Neural cell (in vitro differentiated cells): ENCODE results near the gene CFI. TPM values are rescaled to one million over a fixed set of nuclear protein-coding genes. Genes with fewer than 3 reads are reported as not detected.

Experiments used
- H2AFZ ChIP-seq: fragments of 200-600, 300-800 bp; sonication (generic), shearing (Covaris generic); 2 replicates; pipeline ENCODE4 v1.6.0; 2014; ENCODE audit warnings: low read depth, mild to moderate bottlenecking, antibody characterized with exemption, low read length, moderate library complexity
- H3F3A ChIP-seq: fragments of 200-600 bp; shearing (Covaris generic); 2 replicates; pipeline ENCODE4 v1.6.1; 2016; ENCODE audit warnings: mild to moderate bottlenecking, moderate library complexity, mixed read lengths, antibody characterized with exemption, low read length; ENCODE audit not compliant: insufficient read depth, poor library complexity, severe bottlenecking
- H3K27ac ChIP-seq: fragments of 200-600, 300-800 bp; sonication (generic), shearing (Covaris generic); 2 replicates; pipeline ENCODE4 v1.5.1; 2014; ENCODE audit warnings: mild to moderate bottlenecking, low read length, moderate library complexity
- H3K27me3 ChIP-seq: fragments of 300-800, 200-600 bp; sonication (generic), shearing (Covaris generic); 2 replicates; pipeline ENCODE4 v1.6.0; 2014; ENCODE audit warnings: mild to moderate bottlenecking, low read depth, low read length, moderate library complexity; ENCODE audit not compliant: insufficient read depth
- H3K36me3 ChIP-seq: fragments of 300-800, 200-600 bp; sonication (generic), shearing (Covaris generic); 2 replicates; pipeline ENCODE4 v1.5.1; 2014; ENCODE audit warnings: mild to moderate bottlenecking, antibody characterized with exemption, low read length, moderate library complexity; ENCODE audit not compliant: insufficient read depth
- H3K4me2 ChIP-seq: fragments of 300-800, 200-600 bp; sonication (generic), shearing (Covaris generic); 2 replicates; pipeline ENCODE4 v1.6.0; 2014; ENCODE audit warnings: mild to moderate bottlenecking, low read length
- H3K4me3 ChIP-seq: fragments of 300-800, 200-600 bp; sonication (generic), shearing (Covaris generic); 2 replicates; pipeline ENCODE4 v1.5.1; 2014; ENCODE audit warnings: mild to moderate bottlenecking, low read length, moderate library complexity
- H3K79me2 ChIP-seq: fragments of 200-600 bp; shearing (Covaris generic); replicated peaks from 2 replicates; pipeline ENCODE4 v1.6.0; 2014; ENCODE audit warnings: mild to moderate bottlenecking, low read length, moderate library complexity; ENCODE audit not compliant: insufficient read depth
- H3K9ac ChIP-seq: fragments of 300-800, 200-600 bp; sonication (generic), shearing (Covaris generic); 2 replicates; pipeline ENCODE4 v1.6.1; 2016; ENCODE audit warnings: mild to moderate bottlenecking, low read length, mixed read lengths
- H3K9me2 ChIP-seq: fragments of 200-600 bp; shearing (Covaris generic); 2 replicates; pipeline ENCODE4 v1.6.1; 2016; ENCODE audit warnings: mild to moderate bottlenecking, low read length, mixed read lengths; ENCODE audit not compliant: insufficient read depth
- H3K9me3 ChIP-seq: fragments of 200-600, 300-800 bp; sonication (generic), shearing (Covaris generic); 2 replicates; pipeline ENCODE4 v1.6.1; 2016; ENCODE audit warnings: mild to moderate bottlenecking, mixed run types, low read length, moderate library complexity, mixed read lengths
- H4K20me1 ChIP-seq: fragments of 200-600 bp; shearing (Covaris generic); 2 replicates; pipeline ENCODE4 v1.6.1; 2016; ENCODE audit warnings: mild to moderate bottlenecking, mixed run types; ENCODE audit not compliant: insufficient read depth
- EP300 ChIP-seq: fragments of 450-650 bp; conservative IDR thresholded peaks from 2 replicates; pipeline ENCODE4 v1.6.1; 2014; ENCODE audit warnings: antibody characterized with exemption, mild to moderate bottlenecking, moderate library complexity; ENCODE audit not compliant: poor library complexity, severe bottlenecking
- EZH2 ChIP-seq: fragments of 200-600, 300-800 bp; shearing (Covaris generic), sonication (generic); IDR thresholded peaks from 2 replicates; pipeline ENCODE4 v1.6.1; 2014; ENCODE audit warnings: antibody characterized with exemption, low read length, borderline replicate concordance, mild to moderate bottlenecking; ENCODE audit not compliant: insufficient read depth, poor library complexity, severe bottlenecking
- MXI1 ChIP-seq: fragments of 450-650 bp; conservative IDR thresholded peaks from 2 replicates; pipeline ENCODE4 v1.6.1; 2014; ENCODE audit warnings: antibody characterized with exemption, mild to moderate bottlenecking; ENCODE audit not compliant: poor library complexity, severe bottlenecking
- POLR2AphosphoS5 ChIP-seq: IDR thresholded peaks from 2 replicates; pipeline ENCODE4 v1.6.1; 2012
- RAD21 ChIP-seq: fragments of 450-650 bp; conservative IDR thresholded peaks from 2 replicates; pipeline ENCODE4 v1.6.1; 2014; ENCODE audit warnings: antibody characterized with exemption, mild to moderate bottlenecking, moderate library complexity
- SMC3 ChIP-seq: fragments of 450-650 bp; conservative IDR thresholded peaks from 2 replicates; pipeline ENCODE4 v1.6.1; 2014; ENCODE audit warnings: antibody characterized with exemption, mild to moderate bottlenecking, moderate library complexity; ENCODE audit not compliant: poor library complexity
- TAF1 ChIP-seq: IDR thresholded peaks from 2 replicates; pipeline ENCODE4 v1.6.1; 2012; ENCODE audit warnings: low read depth
- polyA plus RNA-seq: library from polyadenylated mRNA; depleted of rRNA; stranded (reverse); fragments of >200 nt; gene quantifications from 2 replicates; pipeline ENCODE4 v1.2.3, GENCODE V29; 2014
- TF ChIP-seq, protein P1 (sequence below): fragments of 450-650 bp; IDR thresholded peaks from 2 replicates; pipeline ENCODE4 v1.5.1; 2014; ENCODE audit warnings: antibody characterized with exemption, mild to moderate bottlenecking, moderate library complexity; ENCODE audit not compliant: poor library complexity, severe bottlenecking
- TF ChIP-seq, protein P2 (sequence below): IDR thresholded peaks from 2 replicates; pipeline ENCODE4 v1.6.1; 2012; ENCODE audit warnings: borderline replicate concordance

The CFI gene
- polyA plus RNA-seq, 1 donor from 2014 or later: not detected

GRCh38 chr4:109718759-109719158 is 83.0 kb downstream of the CFI start:
- H3K4me3 ChIP-seq: no peak overlapping the region
- H3K9me2 ChIP-seq: no peaks in the 10 kb centered on the region
- H3K4me2 ChIP-seq: no peak overlapping the region
- no peak overlapping the region for H2AFZ ChIP-seq
- H3K36me3 ChIP-seq: no peaks in the 10 kb centered on the region
- H3F3A ChIP-seq: no peaks in the 10 kb centered on the region
- TF ChIP-seq EZH2: no peak
- TF ChIP-seq, protein P1, sequence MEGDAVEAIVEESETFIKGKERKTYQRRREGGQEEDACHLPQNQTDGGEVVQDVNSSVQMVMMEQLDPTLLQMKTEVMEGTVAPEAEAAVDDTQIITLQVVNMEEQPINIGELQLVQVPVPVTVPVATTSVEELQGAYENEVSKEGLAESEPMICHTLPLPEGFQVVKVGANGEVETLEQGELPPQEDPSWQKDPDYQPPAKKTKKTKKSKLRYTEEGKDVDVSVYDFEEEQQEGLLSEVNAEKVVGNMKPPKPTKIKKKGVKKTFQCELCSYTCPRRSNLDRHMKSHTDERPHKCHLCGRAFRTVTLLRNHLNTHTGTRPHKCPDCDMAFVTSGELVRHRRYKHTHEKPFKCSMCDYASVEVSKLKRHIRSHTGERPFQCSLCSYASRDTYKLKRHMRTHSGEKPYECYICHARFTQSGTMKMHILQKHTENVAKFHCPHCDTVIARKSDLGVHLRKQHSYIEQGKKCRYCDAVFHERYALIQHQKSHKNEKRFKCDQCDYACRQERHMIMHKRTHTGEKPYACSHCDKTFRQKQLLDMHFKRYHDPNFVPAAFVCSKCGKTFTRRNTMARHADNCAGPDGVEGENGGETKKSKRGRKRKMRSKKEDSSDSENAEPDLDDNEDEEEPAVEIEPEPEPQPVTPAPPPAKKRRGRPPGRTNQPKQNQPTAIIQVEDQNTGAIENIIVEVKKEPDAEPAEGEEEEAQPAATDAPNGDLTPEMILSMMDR: no peak
- TF ChIP-seq TAF1: no peak
- TF ChIP-seq RAD21: no peak
- no peak for TF ChIP-seq SMC3
- TF ChIP-seq MXI1: no peak
- H3K9me3 ChIP-seq: no peaks in the 10 kb centered on the region
- no peak overlapping the region for H3K9ac ChIP-seq
- H3K79me2 ChIP-seq: no peaks in the 10 kb centered on the region
- H3K27ac ChIP-seq: no peak overlapping the region
- no peaks in the 10 kb centered on the region for H4K20me1 ChIP-seq
- H3K27me3 ChIP-seq: no peaks in the 10 kb centered on the region

GRCh38 chr4:109713500-109713899 is 88.3 kb downstream of the CFI start:
- no peak overlapping the region for H3K9ac ChIP-seq
- no peaks in the 10 kb centered on the region for H3K27me3 ChIP-seq
- H4K20me1 ChIP-seq: no peaks in the 10 kb centered on the region
- no peak for TF ChIP-seq EP300
- H3K4me2 ChIP-seq: no peak overlapping the region
- no peaks in the 10 kb centered on the region for H3K9me2 ChIP-seq
- no peak overlapping the region for H3K27ac ChIP-seq
- no peak overlapping the region for H2AFZ ChIP-seq
- no peaks in the 10 kb centered on the region for H3K79me2 ChIP-seq
- H3F3A ChIP-seq: no peaks in the 10 kb centered on the region
- no peaks in the 10 kb centered on the region for H3K9me3 ChIP-seq
- H3K36me3 ChIP-seq: peaks cover 3% of the 10 kb centered on the region
- H3K4me3 ChIP-seq: no peak overlapping the region

DNA sequence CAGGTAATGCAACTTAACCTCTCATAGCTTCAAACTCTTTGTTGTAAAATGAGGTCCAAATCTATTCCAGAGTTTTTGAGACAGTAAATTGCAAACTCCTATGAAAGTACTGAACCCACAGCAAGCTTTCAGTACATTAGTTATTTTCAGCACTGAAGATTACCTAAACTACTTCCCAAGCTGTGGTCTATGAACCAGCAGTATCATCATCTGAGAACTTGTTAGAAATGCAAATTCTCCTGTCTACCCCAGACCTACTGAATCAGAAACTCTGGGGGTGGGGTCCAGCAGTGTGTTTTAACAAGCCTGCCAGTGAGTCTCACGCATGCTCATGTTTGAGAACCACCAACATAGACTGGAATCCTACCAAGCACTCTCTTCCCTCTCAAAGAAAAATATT is 92.8 kb downstream of the CFI start:
- Histone ChIP-seq H3K27me3 (no peaks in the 10 kb centered on the region), H3K79me2 (no peaks in the 10 kb centered on the region), H4K20me1 (no peaks in the 10 kb centered on the region), H2AFZ (no peak overlapping the region), H3K9me2 (no peaks in the 10 kb centered on the region), H3K9ac (no peak overlapping the region), H3K4me3 (no peak overlapping the region), H3K9me3 (no peaks in the 10 kb centered on the region), H3F3A (no peaks in the 10 kb centered on the region), H3K36me3 (peaks cover 3% of the 10 kb centered on the region), H3K27ac (no peak overlapping the region), H3K4me2 (no peak overlapping the region)
- no peak for TF ChIP-seq TAF1
- TF ChIP-seq, protein P2, sequence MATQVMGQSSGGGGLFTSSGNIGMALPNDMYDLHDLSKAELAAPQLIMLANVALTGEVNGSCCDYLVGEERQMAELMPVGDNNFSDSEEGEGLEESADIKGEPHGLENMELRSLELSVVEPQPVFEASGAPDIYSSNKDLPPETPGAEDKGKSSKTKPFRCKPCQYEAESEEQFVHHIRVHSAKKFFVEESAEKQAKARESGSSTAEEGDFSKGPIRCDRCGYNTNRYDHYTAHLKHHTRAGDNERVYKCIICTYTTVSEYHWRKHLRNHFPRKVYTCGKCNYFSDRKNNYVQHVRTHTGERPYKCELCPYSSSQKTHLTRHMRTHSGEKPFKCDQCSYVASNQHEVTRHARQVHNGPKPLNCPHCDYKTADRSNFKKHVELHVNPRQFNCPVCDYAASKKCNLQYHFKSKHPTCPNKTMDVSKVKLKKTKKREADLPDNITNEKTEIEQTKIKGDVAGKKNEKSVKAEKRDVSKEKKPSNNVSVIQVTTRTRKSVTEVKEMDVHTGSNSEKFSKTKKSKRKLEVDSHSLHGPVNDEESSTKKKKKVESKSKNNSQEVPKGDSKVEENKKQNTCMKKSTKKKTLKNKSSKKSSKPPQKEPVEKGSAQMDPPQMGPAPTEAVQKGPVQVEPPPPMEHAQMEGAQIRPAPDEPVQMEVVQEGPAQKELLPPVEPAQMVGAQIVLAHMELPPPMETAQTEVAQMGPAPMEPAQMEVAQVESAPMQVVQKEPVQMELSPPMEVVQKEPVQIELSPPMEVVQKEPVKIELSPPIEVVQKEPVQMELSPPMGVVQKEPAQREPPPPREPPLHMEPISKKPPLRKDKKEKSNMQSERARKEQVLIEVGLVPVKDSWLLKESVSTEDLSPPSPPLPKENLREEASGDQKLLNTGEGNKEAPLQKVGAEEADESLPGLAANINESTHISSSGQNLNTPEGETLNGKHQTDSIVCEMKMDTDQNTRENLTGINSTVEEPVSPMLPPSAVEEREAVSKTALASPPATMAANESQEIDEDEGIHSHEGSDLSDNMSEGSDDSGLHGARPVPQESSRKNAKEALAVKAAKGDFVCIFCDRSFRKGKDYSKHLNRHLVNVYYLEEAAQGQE: no peak
- no peak for TF ChIP-seq RAD21
- TF ChIP-seq EP300: no peak
- no peak for TF ChIP-seq MXI1
- TF ChIP-seq, protein P1: no peak
- TF ChIP-seq POLR2AphosphoS5: no peak
- TF ChIP-seq SMC3: no peak
- no peak for TF ChIP-seq EZH2
